Central memory CD8-positive, alpha-beta T cell (primary cell): ENCODE data around the gene TTBK1.

ENCODE experiments used
- ATAC-seq: fragments of 150-1000 bp; cut with Tn5 transposase; replicated peaks from 2 replicates; pipeline ENCODE4 v1.10.0; 2022; ENCODE audit warnings: mild to moderate bottlenecking, moderate FRiP score, moderate number of reproducible peaks; ENCODE audit not compliant: poor library complexity, severe bottlenecking; ENCODE audit errors: extremely low read depth
- DNase-seq, 2 donors: peaks; one replicate each; pipeline ENCODE4 v3.0.0; 2021; ENCODE audit warnings: low spot score in 2 of 2
- H3K27ac Mint-ChIP-seq: one replicate; pipeline ENCODE4 v1.8.0; 2022; ENCODE audit warnings: low read depth, mild to moderate bottlenecking, moderate library complexity, mixed read lengths
- H3K27me3 Mint-ChIP-seq: one replicate; pipeline ENCODE4 v1.8.0; 2022; ENCODE audit warnings: mixed read lengths
- H3K36me3 Mint-ChIP-seq: one replicate; pipeline ENCODE4 v1.8.0; 2022; ENCODE audit warnings: mild to moderate bottlenecking, moderate library complexity, mixed read lengths; ENCODE audit not compliant: insufficient read depth
- H3K4me1 Mint-ChIP-seq: one replicate; pipeline ENCODE4 v1.8.0; 2022; ENCODE audit warnings: mixed read lengths
- H3K4me3 Mint-ChIP-seq: one replicate; pipeline ENCODE4 v1.8.0; 2022; ENCODE audit warnings: mild to moderate bottlenecking, moderate library complexity, mixed read lengths
- H3K9me3 Mint-ChIP-seq: one replicate; pipeline ENCODE4 v1.8.0; 2022; ENCODE audit warnings: mixed read lengths

Gene TTBK1

DNA sequence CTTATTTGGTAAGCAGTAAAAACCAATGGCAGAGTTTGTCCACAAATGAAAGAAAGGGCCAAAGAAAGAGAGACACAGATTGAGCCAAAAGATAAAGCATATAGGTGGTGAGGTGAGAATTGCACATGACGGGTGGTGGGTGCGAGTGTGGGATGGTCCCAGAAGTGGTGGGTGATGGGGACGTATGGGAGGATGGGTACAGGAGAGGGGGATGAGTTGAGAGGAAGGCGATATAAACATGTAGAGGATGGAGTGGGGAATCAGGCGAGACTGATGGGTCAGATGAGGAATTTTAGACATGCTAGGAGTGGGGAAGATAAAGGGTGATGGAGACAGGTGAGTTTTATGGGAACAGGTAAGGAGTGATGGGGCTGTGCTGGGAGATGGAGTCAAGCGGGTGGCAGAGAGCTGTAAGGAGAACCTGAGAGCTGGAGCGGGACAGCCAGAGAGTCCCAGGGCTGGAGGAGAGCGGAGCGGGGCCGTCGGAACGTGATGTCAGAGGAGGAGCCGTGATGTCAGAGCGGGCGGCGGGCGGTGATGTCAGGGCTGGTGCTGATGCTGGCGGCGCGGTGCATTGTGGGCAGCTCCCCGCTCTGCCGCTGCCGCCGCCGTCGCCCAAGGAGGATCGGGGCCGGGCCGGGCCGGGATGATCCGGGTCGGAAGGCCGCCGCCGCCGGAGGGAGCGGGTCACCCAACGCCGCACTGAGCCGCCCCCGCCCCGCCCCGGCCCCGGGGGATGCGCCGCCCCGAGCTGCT, at the start of gene TTBK1:
Gene TTBK1, plus strand, starts transcription at position 574 of the 756 bp plus-strand sequence. CDS start 3,180 bp downstream, outside the sequence.
- no peak within 1 kb of the TSS for H3K4me3 Mint-ChIP-seq
- H3K36me3 Mint-ChIP-seq: peaks cover 2% of the 10 kb centered on the region
- no peak for ATAC-seq

DNA sequence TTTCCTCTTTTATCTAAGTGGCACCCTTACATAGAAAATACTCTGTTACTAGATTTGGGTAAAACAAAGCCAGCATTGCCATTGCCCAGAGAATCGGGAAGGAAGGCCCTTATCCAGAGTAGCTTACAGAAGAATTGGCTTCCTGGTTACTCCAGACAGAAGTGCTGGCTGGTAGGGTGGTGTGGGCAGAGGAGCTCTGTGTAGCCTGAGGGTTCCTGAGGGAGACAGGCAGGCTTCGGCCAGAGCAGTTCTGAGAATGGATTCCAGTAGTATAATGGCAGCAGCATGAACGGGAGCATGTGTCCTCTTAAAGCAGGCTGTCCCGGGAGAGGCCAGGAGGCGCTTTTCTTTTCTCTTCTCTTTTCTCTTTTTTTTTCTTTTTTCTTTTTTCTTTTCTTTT, 49.4 kb upstream of the TTBK1 start:
- H3K36me3 Mint-ChIP-seq: peaks cover 47% of the 10 kb centered on the region
- H3K27ac Mint-ChIP-seq: peak overlapping the region; percentile 79
- H3K4me1 Mint-ChIP-seq: peaks cover 6% of the 10 kb centered on the region
- H3K9me3 Mint-ChIP-seq: no peaks in the 10 kb centered on the region
- H3K4me3 Mint-ChIP-seq: no peak overlapping the region
- no peaks in the 10 kb centered on the region for H3K27me3 Mint-ChIP-seq
- DNase-seq (no peak), ATAC-seq (no peak)

More for the DNA sequence above, at the start of gene TTBK1:
- Mint-ChIP-seq H3K27me3 (peaks cover 17% of the 10 kb centered on the region), H3K9me3 (no peaks in the 10 kb centered on the region), H3K27ac (no peak within 1 kb of the TSS), H3K4me1 (peaks cover 8% of the 10 kb centered on the region)
- no peak for DNase-seq

DNA sequence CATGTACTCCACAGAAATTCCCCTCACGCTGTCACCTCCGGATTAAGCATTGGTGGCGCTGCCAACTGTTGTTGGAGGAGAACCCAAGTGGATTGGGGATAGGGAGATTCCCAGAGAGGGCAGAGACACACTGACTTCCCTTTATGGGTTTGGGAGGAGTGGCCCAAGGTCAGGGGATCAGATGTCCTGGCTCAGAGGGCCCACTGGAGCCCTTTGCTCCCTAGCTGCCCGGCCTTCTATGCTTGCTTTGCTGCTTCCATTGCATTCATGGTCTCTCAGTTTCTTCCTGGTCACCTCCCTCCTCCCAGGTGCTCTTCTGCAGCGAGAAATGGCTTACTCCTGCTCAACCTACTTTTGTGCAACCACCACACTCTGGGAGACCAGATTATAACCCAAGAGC, 46.9 kb upstream of the TTBK1 start:
- no peak overlapping the region for H3K27ac Mint-ChIP-seq
- H3K9me3 Mint-ChIP-seq: no peaks in the 10 kb centered on the region
- ATAC-seq (no peak), DNase-seq (no peak)
- no peaks in the 10 kb centered on the region for H3K4me1 Mint-ChIP-seq
- H3K36me3 Mint-ChIP-seq: peaks cover 40% of the 10 kb centered on the region
- H3K27me3 Mint-ChIP-seq: no peaks in the 10 kb centered on the region
- H3K4me3 Mint-ChIP-seq: no peak overlapping the region

DNA sequence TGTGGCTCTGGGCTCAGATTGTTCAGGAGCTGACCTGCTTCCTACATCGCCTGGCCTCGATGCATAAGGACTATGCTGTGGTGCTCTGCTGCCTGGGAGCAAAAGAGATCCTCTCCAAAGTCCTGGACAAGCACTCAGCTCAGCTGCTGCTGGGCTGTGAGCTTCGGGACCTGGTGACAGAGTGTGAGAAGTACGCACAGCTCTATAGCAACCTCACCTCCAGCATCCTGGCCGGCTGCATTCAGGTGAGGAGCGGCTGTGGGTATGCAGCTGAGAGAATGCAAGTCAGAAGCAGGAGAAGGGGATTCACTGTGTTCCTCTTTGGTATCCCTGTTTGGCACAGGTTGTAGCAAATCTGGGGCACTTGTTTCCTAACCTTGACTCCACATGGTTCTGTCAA, 43.4 kb upstream of the TTBK1 start:
- H3K4me1 Mint-ChIP-seq: no peaks in the 10 kb centered on the region
- DNase-seq (no peak), ATAC-seq (no peak)
- H3K9me3 Mint-ChIP-seq: no peaks in the 10 kb centered on the region
- H3K4me3 Mint-ChIP-seq: no peak overlapping the region
- peaks cover 26% of the 10 kb centered on the region for H3K36me3 Mint-ChIP-seq
- no peaks in the 10 kb centered on the region for H3K27me3 Mint-ChIP-seq
- peak overlapping the region; percentile 52 for H3K27ac Mint-ChIP-seq

DNA sequence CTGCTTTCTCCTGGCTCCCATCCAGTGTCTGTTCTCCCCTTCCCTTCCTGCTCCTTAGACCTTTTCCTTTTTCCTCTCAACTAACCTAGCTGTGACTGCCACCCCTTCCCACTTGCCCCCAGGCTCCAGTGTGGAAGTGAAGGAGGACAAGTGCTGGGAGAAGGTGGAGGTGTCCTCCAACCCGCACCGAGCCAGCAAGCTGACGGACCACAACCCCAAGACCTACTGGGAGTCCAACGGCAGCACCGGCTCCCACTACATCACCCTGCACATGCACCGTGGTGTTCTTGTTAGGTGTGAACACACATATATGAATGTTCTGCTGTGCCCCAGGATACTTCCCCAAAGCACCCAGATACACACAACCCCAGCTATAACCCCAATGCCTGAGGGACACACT, 42.7 kb upstream of the TTBK1 start:
- Mint-ChIP-seq H3K36me3 (peaks cover 21% of the 10 kb centered on the region), H3K9me3 (no peaks in the 10 kb centered on the region), H3K4me3 (no peak overlapping the region), H3K4me1 (no peaks in the 10 kb centered on the region), H3K27me3 (no peaks in the 10 kb centered on the region), H3K27ac (peak overlapping the region; percentile 52)
- no peak for ATAC-seq
- no peak for DNase-seq

DNA sequence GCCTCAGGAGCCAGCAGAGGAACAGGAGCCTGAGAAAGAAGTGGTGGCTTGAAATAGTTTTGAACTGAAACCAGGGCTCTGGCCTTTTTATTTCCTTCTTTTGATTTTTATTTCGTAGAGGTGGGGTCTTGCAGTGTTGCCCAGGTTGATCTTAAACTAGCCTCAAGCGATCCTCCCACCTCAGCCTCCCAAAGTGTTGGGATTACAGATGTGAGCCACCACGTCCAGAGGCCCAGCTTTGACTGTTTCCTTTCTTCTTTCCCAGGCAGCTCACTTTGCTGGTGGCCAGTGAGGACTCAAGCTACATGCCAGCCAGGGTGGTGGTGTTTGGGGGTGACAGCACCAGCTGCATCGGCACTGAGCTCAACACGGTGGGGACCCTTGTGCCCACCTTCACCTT, 40.8 kb upstream of the TTBK1 start:
- Mint-ChIP-seq H3K36me3 (peaks cover 13% of the 10 kb centered on the region), H3K27ac (peak overlapping the region; percentile 63), H3K9me3 (no peaks in the 10 kb centered on the region), H3K4me1 (no peaks in the 10 kb centered on the region), H3K27me3 (no peaks in the 10 kb centered on the region), H3K4me3 (no peak overlapping the region)
- no peak for ATAC-seq
- DNase-seq: no peak

DNA sequence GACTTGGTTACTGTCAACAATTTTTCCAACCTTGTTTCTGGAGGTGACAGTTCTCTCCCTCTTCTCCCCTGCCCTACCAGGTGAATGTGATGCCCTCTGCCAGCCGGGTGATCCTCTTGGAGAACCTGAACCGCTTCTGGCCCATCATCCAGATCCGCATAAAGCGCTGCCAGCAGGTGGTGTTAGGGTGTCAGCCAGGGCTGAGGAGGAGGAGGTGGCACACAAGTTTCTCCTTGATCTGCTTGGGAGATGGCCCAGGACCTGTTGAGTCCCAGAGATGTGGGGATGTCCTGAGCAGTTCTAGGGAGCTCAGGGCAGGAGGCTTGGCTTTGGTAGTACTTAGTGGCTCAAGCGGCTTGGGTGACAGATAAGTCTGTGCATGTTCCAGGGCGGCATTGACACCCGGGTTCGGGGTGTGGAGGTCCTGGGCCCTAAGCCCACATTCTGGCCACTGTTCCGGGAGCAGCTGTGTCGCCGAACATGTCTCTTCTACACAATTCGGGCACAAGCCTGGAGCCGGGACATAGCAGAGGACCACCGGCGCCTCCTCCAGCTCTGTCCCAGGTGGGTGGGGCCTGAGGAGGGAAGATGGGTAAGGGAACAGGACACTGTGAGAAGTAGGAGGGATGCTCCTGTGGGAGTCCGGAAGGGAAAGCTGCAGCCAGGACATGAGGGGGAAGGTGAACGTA, 40.1 kb upstream of the TTBK1 start:
- Mint-ChIP-seq H3K4me3 (no peak overlapping the region), H3K4me1 (no peaks in the 10 kb centered on the region), H3K27ac (no peak overlapping the region)

DNA sequence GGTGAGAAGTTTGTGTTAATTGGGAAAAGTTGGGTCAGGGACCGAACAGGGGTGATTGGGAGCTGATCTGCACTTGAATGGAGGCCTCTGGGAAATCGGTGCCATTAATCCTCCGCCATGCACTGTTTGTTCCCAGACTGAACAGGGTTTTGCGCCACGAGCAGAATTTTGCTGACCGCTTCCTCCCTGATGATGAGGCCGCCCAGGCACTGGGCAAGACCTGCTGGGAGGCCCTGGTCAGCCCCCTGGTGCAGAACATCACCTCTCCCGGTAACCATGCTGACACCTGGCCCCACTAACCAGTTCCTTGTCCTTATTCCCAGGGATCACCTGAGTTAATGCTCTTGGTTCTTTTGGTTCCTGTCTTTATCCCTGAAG, 39.6 kb upstream of the TTBK1 start:
- no peak for DNase-seq
- H3K4me3 Mint-ChIP-seq: no peak overlapping the region
- H3K27me3 Mint-ChIP-seq: no peaks in the 10 kb centered on the region
- no peak for ATAC-seq
- H3K4me1 Mint-ChIP-seq: no peaks in the 10 kb centered on the region
- no peaks in the 10 kb centered on the region for H3K9me3 Mint-ChIP-seq
- no peak overlapping the region for H3K27ac Mint-ChIP-seq
- peaks cover 9% of the 10 kb centered on the region for H3K36me3 Mint-ChIP-seq

More for the DNA sequence above, 40.1 kb upstream of the TTBK1 start:
- Mint-ChIP-seq H3K9me3 (no peaks in the 10 kb centered on the region), H3K36me3 (peaks cover 10% of the 10 kb centered on the region), H3K27me3 (no peaks in the 10 kb centered on the region)
- ATAC-seq: no peak
- no peak for DNase-seq

DNA sequence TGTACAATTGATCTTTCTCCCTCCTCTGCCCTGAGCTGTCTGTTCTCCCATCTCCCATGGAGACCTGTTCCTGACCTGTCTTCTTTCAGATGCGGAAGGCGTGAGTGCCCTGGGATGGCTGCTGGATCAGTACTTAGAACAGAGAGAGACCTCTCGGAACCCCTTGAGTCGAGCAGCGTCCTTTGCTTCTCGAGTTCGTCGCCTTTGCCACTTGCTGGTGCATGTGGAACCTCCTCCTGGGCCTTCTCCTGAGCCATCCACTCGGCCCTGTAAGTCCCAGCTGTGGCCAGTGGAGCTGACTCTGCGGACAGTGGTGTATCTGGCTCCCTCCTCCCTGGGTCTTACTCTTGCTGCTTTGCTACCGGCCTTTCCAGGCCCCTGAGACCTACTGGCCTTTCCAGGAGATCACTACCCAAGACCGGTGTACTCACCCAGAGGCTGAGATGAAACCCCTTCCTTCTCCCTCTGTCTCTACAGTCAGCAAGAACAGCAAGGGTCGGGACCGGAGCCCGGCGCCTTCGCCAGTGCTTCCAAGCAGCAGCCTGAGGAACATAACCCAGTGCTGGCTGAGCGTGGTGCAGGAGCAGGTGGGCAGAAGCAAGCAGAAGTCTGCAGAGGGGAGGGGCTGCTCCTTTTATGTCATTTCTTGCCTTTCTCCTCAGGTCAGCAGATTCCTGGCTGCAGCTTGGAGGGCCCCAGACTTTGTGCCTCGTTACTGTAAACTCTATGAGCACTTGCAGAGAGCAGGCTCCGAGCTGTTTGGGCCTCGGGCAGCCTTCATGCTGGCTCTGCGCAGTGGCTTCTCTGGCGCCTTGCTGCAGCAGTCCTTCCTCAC, 38.8 kb upstream of the TTBK1 start:
- Mint-ChIP-seq H3K4me1 (no peaks in the 10 kb centered on the region), H3K36me3 (peaks cover 10% of the 10 kb centered on the region), H3K9me3 (no peaks in the 10 kb centered on the region), H3K27ac (no peak overlapping the region), H3K27me3 (no peaks in the 10 kb centered on the region), H3K4me3 (no peak overlapping the region)
- ATAC-seq: no peak
- no peak for DNase-seq

DNA sequence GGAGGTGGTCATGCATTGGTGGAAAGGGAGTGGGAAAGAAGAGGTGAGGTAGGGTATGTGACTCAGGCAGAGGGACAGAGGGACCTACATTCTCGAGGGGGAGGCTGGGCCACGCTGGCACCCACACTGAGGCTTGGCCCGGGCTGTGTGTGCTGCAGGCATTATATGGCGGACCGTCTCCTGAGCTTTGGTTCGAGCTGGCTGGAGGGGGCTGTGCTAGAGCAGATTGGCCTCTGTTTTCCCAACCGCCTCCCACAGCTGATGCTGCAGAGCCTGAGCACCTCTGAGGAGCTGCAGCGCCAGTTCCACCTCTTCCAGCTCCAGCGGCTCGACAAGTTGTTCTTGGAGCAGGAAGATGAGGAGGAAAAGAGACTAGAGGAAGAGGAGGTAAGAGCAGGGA, 37.4 kb upstream of the TTBK1 start:
- DNase-seq: no peak
- ATAC-seq: no peak
- Mint-ChIP-seq H3K27me3 (no peaks in the 10 kb centered on the region), H3K4me1 (no peaks in the 10 kb centered on the region), H3K9me3 (no peaks in the 10 kb centered on the region), H3K27ac (peak overlapping the region; percentile 72), H3K36me3 (peaks cover 9% of the 10 kb centered on the region), H3K4me3 (no peak overlapping the region)

DNA sequence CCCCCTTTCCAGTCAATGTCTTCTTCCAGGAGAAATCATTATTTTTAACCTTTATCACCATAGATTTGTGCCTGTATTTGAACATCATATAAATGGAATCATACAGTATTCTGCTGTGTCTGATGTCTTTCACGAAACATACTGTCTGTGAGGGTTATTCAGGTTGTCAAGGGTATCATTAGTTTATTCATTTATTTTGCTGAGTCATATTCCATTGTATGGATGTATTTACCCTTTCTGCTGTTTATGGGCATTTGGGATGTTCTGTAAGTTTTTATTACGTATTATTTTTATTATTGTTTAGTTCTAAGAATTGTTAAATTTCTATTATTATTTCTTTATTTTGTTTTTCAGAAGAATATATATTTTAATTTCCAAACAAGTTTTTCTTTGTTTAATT, 36.0 kb upstream of the TTBK1 start:
- H3K4me1 Mint-ChIP-seq: no peaks in the 10 kb centered on the region
- ATAC-seq: no peak
- H3K27ac Mint-ChIP-seq: no peak overlapping the region
- no peak overlapping the region for H3K4me3 Mint-ChIP-seq
- DNase-seq: no peak
- peaks cover 11% of the 10 kb centered on the region for H3K36me3 Mint-ChIP-seq
- no peaks in the 10 kb centered on the region for H3K27me3 Mint-ChIP-seq
- no peaks in the 10 kb centered on the region for H3K9me3 Mint-ChIP-seq

DNA sequence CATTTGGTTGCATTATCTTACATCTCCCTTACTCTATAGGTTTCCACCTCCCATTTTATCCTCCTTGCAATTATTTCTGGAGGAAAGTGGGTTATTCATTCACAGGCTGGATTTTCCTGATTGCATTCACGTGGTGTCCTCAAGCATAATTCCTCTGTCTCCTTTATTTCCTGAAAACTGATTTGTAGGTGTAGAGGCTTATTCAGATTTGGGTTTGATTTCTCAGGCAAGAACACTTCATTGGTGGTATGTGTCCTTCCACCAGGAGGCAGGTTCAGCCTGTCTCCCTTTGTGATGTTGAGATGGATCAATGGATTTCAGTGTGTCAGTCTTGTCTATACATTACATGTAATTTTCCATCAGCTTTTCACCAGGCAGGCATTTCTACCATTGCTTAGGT, 31.3 kb upstream of the TTBK1 start:
- H3K27ac Mint-ChIP-seq: no peak overlapping the region
- DNase-seq: no peak

More for the DNA sequence above, 31.3 kb upstream of the TTBK1 start:
- no peaks in the 10 kb centered on the region for H3K27me3 Mint-ChIP-seq
- H3K4me1 Mint-ChIP-seq: no peaks in the 10 kb centered on the region
- ATAC-seq: no peak
- H3K36me3 Mint-ChIP-seq: peaks cover 12% of the 10 kb centered on the region
- H3K4me3 Mint-ChIP-seq: no peak overlapping the region
- no peaks in the 10 kb centered on the region for H3K9me3 Mint-ChIP-seq
